OCI-LY7 (cell line): ENCODE data around the gene PCDH17.

Experiments
- CTCF ChIP-seq: fragments of 200-600 bp; sonication (generic); conservative IDR thresholded peaks from 2 replicates; pipeline ENCODE4 v1.5.1; 2014; ENCODE audit warnings: mild to moderate bottlenecking, antibody characterized with exemption, low read length, moderate library complexity, mixed read lengths
- EZH2phosphoT487 ChIP-seq: fragments of 200-600 bp; sonication (generic); IDR thresholded peaks from 2 replicates; pipeline ENCODE4 v1.6.1; 2018; ENCODE audit warnings: low read depth, borderline replicate concordance, mild to moderate bottlenecking, mixed run types, antibody characterized with exemption, low read length, moderate library complexity, mixed read lengths

GRCh38 chr13:57682128-57682716 is 50.7 kb downstream of the PCDH17 start:
- TF ChIP-seq CTCF = no peak
- TF ChIP-seq EZH2phosphoT487 = no peak
